GM13976 (cell line): Measurements from ENCODE around the gene CLEC20A.

Experiments used
- DNase-seq: peaks from one replicate; pipeline ENCODE4 v3.0.0; 2012; ENCODE audit warnings: low spot score
- in situ Hi-C: fragments of 300-500 bp; cut with MboI; formaldehyde crosslinking; loops from one replicate; pipeline ENCODE4 v1.12.0; 2022; ENCODE audit warnings: low sequenced_read_pairs, mixed read lengths, inconsistent platforms; ENCODE audit not compliant: unreplicated experiment
- TF ChIP-seq, protein P1 (sequence below): IDR thresholded peaks from 2 replicates; pipeline ENCODE4 v1.5.1; 2012; ENCODE audit warnings: borderline replicate concordance, mild to moderate bottlenecking; ENCODE audit not compliant: insufficient read depth; ENCODE audit errors: extremely low read depth, missing control alignments, control extremely low read depth

Gene CLEC20A

DNA sequence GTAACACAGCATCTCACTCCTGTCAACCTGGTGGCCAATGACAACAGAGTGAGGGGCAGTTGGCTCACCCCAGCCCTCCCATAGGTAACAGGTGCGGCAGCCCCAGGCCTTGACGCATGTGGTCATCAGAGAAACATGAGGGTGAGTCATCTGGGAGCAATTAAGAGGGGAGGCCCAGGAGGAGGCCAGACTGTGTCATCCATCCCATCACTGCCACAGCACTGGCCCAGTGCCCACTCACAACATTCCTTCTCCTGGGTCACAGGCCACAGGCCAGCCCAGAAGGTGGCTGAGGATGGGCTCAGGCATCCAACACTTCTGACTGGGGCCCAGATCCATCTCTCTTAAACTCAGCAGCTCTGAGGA, 33.3 kb upstream of the CLEC20A start:
- TF ChIP-seq, protein P1, sequence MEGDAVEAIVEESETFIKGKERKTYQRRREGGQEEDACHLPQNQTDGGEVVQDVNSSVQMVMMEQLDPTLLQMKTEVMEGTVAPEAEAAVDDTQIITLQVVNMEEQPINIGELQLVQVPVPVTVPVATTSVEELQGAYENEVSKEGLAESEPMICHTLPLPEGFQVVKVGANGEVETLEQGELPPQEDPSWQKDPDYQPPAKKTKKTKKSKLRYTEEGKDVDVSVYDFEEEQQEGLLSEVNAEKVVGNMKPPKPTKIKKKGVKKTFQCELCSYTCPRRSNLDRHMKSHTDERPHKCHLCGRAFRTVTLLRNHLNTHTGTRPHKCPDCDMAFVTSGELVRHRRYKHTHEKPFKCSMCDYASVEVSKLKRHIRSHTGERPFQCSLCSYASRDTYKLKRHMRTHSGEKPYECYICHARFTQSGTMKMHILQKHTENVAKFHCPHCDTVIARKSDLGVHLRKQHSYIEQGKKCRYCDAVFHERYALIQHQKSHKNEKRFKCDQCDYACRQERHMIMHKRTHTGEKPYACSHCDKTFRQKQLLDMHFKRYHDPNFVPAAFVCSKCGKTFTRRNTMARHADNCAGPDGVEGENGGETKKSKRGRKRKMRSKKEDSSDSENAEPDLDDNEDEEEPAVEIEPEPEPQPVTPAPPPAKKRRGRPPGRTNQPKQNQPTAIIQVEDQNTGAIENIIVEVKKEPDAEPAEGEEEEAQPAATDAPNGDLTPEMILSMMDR: no peak
- in situ Hi-C loops: loop anchor here (10.0 to 25.0 kb wide), 2 partner anchors 225 to 832 kb away; partner anchors contain the start of gene AXDND1
- no peak for DNase-seq

DNA sequence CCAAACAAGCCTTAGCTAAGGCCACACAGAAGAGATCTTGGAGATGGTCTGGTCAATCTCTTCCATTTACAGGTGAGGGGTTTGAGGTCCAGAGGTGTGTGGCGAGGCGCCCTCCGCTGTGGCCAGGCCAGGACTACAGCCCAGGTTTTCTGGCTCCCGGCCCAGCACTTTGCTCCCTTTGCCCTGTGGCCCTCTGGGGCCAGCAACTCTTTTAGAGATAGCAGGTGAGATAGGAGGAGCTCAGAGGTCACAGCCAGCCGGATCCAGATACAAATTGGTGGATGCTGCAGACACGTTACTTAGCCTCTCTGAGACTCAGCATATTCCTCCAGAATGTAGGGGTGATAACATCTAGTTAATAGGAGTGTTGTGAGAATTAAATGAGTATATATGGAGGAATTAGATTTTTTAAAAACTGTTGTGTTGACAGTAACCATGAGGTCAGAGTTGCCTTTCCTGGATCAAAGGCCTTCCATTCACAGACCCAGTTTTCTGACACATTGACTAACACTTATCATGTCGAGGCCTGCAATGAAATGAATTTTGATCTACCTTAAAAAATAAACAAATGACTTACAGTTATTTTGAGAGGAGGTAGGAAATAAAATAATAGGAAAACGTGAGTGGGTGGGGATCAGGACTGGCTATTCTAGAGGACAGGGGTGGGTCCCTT, 32.7 kb upstream of the CLEC20A start:
- no peak for DNase-seq
- TF ChIP-seq, protein P1: no peak
- in situ Hi-C loops: loop anchor here (5.0 to 25.0 kb wide), 3 partner anchors 225 to 833 kb away; partner anchors contain the start of gene AXDND1

DNA sequence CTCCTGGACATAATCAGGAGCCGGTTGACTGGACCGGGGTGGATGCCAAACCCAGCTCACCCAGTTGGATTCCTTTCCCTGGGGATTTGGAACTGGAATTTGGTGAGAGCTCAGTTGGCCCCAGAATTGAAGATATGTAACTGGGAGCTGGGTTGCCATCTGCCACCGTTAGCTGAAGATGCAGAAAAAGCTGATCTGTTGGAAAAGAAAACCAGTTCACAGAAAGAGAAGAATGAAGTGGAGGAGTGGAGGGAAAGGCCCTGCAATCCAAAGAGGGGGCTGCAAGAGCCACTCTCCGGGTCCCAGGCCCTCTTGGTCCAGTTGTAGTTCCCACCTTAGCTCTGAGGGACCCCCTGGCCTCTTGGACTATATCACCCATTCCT, 32.2 kb upstream of the CLEC20A start:
- no peak for DNase-seq
- in situ Hi-C loops: loop anchor here (5.0 to 25.0 kb wide), 2 partner anchors 473 to 833 kb away; partner anchors contain the start of gene AXDND1
- TF ChIP-seq, protein P1: no peak

DNA sequence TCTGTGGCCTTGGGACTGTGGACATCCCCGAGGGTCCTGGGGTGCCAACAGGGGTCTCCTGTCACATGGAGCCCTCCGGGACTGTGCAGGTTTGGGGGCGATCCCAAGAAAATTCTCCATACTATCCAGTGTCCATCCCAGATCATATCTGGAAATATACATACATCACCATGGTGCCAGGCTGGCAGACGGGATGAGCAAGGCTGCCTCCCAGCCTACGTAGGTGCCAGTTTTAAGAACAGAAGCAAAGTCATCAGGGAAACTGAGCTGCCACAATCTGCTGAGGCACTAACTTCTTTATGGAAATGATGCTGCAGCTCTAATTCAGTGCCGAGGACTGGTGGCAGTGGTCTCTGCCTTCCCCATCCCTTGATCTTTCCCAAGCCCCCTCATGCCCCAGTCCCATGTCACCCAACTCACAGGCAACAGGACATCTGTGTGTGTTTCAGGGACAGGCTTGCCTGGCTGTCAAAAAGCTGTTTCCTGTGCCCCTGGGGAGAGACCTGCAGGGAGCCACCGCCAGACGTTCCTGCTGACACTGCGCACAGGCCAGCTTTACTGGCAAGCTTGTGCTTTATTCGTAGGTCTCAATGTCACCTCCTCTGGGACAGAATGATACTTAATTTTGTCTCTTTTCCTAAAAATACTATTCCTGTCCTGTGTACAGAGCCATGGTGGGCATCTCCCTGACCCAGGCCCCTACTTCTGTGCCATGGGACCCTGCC, 31.6 kb upstream of the CLEC20A start:
- in situ Hi-C loops: loop anchor here (5.0 to 25.0 kb wide), 2 partner anchors 474 to 834 kb away; partner anchors contain the start of gene AXDND1
- TF ChIP-seq, protein P1: no peak
- DNase-seq: no peak

DNA sequence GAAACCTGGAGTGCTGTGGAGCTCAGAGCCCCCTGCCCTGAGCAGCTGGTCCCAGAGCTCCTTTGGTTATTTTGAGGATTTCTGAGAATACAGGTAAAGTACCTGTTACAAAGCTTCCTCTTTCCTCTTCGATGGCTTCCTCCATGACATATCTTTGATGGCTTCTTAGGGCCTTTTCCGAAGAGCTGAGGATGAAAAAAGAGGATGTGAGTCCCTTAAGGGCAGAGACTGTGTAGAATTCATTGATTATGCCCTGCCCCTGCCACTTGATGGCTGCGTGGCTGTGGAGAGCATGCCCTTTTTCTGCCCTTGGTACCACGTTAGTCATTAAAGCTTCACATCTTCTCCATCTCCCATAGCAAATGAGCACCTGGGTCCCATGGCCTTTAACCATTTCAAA, 30.4 kb upstream of the CLEC20A start:
- in situ Hi-C loops: loop anchor here (5.0 to 25.0 kb wide), 2 partner anchors 475 to 835 kb away; partner anchors contain the start of gene AXDND1
- TF ChIP-seq, protein P1: no peak
- DNase-seq: no peak

DNA sequence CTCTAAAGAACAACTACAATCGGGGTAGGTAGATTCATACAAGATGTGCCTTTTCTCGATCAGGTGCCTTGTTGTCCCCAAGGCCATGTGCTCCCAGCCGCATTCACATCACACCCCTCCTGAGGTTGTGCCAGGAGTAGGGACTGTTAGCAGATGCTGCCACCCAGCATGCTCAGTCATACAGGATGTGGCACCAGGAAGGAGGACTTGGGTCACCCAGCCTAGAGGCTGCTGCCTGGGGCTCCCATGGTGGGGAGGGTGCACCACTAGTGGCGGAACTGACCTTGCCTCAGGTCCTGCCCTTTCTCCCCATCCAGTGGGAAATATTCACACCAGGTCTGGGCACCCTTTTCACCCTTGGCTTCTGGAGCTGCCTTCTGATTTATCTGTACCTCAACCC, 24.5 kb upstream of the CLEC20A start:
- no peak for DNase-seq
- TF ChIP-seq, protein P1: no peak
- in situ Hi-C loops: no loop called here
